HG02938 (cell line): ENCODE measurements around the gene SSX4B.
"Not testable (repeated sequence)": the region's sequence is repeated elsewhere in the genome, so short reads cannot be mapped to it uniquely, and the experiment has no call there.

ENCODE experiments used
- ATAC-seq: cut with Tn5 transposase; IDR thresholded peaks from one replicate; pipeline ENCODE4 v1.9.1; 2021; ENCODE audit warnings: mild to moderate bottlenecking, moderate library complexity; ENCODE audit not compliant: unreplicated experiment

The SSX4B gene, protein sequence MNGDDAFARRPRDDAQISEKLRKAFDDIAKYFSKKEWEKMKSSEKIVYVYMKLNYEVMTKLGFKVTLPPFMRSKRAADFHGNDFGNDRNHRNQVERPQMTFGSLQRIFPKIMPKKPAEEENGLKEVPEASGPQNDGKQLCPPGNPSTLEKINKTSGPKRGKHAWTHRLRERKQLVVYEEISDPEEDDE

DNA sequence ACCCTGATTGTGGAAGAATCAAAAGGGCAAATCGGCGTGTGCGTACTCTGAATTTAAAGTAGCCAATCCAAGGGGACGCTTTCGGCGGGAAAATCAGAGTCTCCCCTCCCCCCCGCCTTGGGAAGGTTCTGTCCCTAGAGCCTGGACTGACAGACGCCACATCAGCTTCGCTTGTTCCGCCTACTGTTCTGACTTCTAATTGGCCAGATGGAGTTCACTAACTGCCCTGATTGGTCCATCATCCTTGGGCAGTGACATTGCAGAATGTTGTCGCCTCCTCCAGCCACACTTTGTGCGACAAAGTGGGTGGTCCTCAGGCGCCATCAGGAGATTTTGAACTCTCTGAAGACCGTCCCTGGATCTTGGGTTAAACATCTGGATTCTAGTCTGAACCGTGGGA lies at the start of gene SSX4B:
Gene SSX4B, minus strand, starts transcription at position 101 of the 400 bp plus-strand sequence. CDS start 588 bp downstream, outside the sequence.
- ATAC-seq: not testable (repeated sequence)

DNA sequence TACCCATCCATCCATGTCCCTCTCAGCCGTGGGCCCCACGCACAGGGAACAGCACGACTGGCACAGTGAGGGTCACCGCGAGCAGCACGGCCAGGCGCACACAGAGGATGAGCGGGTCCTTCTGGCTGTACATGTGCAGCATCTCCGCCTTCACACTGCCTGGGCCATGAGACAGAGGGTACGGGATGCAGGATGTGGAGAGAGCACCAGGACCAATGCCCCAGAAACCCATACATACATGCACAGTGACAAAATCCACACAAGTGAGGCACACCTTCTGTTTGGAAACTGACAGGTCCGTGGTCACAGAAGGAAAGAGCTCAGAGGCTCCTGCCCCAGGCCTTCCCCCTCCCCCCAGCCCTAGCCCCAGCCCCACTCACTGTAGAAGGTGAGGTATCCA lies 48.8 kb upstream of the SSX4B start:
- no peak for ATAC-seq

DNA sequence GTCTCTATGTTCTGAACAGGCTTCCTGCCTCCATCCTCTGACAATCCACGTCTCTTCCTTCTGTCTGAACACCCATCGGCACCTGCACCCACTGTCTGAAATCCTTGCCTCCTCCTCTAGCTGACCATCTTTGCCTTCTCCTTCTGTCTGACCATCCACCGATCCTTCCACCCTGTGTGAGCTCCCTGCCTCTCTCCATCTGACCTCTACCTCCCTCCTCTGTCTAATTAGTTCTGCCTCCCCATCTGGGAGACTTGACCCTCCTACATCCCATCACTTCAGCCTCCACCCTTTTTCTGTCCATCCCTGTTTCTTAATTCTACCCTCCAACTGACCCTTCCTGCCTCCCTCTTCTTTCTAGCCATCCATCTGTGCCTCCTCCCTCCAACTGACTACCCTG lies 48.3 kb upstream of the SSX4B start:
- ATAC-seq: no peak

DNA sequence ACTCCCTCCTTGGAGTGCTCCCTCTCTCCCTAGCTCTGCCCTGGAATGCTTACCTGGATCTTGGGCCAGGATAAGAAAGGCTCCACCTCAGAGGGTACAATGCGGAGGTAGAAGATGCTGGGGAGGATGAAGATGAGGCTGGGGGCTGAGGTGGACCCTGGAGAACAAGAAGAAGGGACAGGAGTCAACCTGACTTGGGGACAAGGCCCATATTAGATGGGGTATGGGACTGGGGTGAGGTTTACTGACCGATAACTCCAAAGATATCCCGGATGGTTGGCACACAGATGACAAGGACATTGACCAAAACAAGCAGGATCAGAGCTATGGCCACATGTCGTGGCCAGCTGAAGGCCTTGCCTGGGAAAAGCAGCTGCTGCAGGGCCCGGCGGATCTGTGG lies 47.7 kb upstream of the SSX4B start:
- ATAC-seq: no peak

DNA sequence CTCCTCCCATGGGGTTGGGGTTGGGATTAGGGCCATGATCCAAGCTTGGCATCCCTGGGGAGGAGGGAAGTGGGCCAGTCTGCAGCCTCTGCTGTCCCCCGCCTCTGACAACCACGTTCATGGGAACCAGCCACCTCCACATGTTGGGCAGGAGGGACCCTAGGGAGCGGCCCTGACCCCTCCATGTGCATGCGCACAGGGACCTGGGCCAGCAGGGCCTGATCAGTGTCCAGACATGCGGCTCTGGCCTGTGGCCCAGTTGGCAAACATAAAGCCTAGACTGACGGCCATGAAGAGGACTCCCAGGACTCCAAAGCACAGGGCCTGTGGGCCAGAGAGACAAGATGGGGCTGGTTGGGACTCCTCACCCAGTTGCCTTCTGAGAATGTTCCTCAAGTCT lies 47.0 kb upstream of the SSX4B start:
- ATAC-seq: no peak

DNA sequence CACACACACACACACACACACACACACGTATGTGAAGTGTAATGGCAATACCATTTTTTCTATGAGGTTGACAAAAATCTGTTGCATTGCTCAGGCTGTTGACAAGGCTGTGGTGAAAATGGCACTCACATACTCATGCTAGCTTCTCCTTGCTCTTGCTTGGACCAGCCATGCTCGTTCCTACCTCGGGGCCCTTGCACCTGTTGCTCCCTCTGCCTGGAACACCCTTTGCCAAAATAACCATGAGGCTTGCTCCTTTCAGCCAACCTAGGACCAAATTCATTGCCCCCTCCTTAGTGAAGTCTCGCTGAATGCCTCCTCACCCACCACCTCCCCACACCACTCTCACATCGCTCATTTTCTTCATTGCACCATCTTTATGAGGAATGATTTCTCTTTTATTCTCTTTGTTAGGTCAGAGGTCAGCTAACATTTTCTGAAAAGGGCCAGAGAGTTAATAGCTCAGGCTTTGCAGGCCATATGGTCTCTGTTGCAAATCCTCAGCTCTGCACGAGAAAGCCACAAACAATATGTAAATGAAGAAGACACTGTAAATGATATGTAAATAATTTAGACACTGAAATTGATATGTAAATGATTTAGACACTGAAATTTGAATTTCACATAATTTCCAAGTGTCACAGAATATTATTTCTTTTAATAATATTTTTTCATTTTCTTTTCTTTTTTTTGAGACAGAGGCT lies 45.0 kb upstream of the SSX4B start:
- no peak for ATAC-seq

DNA sequence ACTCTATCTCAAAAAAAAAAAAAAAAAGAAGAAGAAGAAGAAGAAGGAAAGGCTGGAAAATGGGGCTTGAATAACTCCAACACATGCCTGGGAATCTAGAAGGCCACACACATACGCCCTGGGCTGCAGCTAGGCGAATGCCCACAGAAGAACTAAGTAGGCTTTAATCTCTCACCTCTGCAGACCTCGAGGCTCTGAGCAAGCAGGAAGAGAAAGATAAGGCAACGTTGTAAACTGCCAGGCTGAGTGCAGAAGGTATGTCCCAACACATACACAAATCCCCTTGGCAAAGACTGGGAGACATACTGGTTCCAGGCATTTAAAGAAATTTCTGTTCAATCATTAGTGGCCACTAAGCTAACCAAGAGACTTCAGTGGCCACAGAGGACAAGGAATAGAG lies 39.9 kb upstream of the SSX4B start:
- no peak for ATAC-seq

DNA sequence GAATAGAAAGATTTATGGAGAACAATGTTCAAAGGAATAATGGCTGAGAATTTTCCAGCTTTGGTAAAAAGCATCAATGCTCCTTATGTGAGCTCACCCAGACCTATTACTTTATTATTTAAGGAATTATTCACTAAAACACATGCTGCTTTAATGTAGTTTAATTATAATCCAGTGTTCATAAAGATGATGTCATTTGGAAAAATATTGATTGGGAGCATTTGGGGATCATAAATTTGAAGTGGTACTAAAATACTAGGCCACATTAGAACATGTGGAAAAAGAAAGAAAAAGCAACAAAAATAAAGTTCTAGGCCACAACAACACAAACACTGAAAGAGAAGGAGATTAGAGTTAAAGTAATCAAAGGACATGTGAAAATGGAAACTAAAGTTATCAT lies 38.3 kb upstream of the SSX4B start:
- no peak for ATAC-seq

DNA sequence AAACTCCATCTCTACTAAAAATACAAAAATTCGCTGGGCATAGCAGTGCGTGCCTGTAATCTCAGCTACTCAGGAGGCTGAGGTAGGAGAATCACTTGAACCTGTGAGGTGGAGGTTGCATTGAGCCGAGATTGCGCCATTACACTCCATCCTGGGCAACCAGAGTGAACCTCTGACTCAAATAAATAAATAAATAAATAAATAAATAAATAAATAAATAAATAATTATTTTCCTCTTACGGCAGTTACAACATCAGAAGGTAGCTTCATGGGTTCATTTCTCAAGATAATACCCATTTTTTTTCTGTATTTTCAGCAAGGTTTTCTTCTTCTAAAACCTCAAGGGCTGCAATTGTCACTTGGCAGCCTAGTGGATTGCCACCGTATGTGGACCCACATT lies 35.4 kb upstream of the SSX4B start:
- ATAC-seq: not testable (repeated sequence)

DNA sequence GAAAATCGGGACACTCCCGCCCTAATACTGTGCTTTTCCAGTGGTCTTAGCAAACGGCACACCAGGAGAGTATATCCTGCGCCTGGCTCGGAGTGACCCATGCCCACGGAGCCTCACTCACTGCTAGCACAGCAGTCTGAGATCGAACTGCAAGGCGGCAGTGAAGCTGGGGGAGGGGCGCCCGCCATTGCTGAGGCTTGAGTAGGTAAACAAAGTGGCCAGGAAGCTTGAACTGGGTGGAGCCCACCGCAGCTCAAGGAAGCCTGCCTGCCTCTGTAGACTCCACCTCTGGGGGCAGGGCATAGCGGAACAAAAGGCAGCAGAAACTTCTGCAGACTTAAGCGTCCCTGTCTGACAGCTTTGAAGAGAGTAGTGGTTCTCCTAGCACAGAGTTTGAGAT lies 22.0 kb upstream of the SSX4B start:
- not testable (repeated sequence) for ATAC-seq

DNA sequence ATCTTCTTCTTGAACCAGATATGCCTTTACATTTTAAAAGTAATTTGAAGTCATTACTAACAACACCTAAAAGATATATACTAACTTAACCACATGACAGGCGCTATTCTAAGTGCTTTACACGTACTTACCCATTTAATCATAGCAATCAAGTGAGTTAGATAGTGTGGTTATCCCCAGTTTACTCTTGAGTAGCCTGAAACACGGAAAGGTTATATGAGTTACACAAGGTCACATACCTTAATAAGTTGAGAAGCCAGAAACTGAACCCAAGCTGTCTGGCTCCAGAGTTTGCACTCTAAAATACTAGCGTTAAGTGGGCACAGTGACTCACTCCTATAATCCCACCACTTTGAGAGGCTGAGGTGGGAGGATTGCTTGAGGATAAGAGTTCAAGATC lies 18.4 kb upstream of the SSX4B start:
- not testable (repeated sequence) for ATAC-seq

DNA sequence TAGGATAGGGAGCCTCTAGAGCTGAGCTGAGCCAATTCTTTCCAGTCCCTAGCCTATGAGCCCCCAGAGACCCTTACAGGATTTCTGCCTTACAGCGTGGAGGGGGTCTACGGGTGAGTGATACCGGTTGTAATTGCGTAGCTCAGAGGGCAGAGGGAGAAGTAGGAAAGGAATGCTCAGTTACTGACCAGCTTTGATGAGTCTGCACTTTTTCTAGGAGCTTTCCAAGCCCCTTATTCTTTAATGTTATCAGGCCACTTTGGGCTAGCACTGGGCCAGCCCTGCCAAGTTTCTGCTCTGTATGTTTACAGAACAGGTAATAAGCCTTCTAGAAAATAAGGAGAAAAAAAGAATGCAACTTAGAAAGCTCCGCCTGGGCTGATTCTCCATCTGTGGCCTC lies 17.8 kb upstream of the SSX4B start:
- ATAC-seq: not testable (repeated sequence)

DNA sequence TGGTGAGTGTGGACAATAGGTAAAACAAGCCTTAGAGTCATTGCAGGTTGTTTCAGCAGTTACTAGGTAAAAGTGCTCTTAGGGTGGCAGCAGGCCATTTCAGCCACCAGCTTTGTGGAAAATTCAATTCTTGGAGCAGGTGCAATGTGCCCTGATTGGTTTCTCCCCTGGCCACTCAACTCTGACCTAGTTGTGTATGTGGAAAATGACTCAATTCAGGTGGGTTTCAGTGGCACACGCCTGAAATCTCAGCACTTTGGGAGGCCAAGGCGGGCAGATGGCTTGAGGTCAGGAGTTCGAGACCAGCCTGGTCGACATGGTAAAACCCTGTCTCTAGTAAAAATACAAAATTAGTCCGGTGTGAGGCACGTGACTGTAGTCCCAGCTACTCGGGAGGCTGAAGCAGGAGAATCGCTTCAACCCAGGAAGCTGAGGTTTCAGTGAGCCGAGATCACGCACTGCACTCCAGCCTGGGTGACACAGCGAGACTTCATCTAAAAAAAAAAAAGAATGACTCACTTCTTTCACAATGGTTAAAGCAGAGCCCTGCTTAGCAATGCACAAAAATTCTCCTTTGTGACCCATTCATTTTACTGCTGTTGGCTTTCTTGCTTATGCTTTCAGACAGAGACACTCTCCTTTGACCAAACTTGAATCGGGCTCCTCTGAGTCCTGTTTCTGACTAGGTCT lies 15.4 kb upstream of the SSX4B start:
- not testable (repeated sequence) for ATAC-seq

DNA sequence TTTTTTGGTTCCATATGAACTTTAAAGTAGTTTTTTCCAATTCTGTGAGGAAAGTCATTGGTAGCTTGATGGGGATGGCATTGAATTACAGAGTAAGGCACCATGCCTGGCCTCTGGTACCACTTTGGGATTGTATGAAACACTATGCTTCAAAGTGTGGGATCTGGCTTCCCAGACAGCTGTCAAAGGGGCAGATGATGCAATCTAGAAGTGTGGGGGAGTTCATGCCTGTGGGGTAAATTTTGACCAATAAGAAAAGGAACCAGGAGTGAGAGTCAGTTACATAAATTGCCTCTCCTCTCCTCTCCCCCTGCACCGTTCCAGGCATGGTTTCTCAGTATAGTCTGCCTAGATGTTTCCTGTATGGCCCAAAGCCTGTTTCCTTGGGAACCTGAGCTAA lies 13.9 kb downstream of the SSX4B start:
- ATAC-seq: not testable (repeated sequence)

DNA sequence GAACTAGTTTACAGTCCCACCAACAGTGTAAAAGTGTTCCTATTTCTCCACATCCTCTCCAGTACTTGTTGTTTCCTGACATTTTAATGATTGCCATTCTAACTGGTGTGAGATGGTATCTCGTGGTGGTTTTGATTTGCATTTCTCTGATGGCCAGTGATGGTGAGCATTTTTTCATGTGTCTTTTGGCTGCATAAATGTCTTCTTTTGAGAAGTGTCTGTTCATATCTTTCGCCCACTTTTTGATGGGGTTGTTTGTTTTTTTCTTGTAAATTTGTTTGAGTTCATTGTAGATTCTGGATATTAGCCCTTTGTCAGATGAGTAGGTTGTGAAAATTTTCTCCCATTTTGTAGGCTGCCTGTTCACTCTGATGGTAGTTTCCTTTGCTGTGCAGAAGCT lies 14.8 kb downstream of the SSX4B start:
- not testable (repeated sequence) for ATAC-seq

DNA sequence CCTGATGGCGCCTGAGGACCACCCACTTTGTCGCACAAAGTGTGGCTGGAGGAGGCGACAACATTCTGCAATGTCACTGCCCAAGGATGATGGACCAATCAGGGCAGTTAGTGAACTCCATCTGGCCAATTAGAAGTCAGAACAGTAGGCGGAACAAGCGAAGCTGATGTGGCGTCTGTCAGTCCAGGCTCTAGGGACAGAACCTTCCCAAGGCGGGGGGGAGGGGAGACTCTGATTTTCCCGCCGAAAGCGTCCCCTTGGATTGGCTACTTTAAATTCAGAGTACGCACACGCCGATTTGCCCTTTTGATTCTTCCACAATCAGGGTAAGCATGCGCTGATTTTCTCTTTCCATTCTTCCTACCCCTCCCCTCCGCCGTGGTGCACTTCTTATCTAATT lies 28.5 kb downstream of the SSX4B start, which contains the start of gene SSX4:
Gene SSX4, plus strand, starts transcription at position 301 of the 400 bp plus-strand sequence. CDS start 515 bp downstream, outside the sequence.
- not testable (repeated sequence) for ATAC-seq

DNA sequence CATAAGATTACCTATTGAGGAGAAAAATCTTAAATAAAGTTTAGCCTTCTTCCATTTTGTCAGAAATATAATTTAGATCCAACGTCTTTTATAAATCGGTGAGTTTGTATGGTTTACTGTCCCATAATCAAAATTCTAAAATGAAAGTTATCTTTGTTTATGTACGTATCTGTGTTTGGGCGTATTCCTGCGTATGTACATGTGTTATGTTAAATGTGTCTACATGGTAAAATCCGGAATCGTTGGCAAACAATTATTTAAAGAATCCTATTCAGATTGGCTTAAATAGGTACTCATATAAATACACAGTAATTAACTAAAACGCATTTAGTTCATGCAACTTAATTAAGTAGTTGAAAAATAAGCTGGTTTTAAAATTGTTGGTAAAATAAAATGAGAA lies 41.4 kb downstream of the SSX4B start:
- ATAC-seq: not testable (repeated sequence)

DNA sequence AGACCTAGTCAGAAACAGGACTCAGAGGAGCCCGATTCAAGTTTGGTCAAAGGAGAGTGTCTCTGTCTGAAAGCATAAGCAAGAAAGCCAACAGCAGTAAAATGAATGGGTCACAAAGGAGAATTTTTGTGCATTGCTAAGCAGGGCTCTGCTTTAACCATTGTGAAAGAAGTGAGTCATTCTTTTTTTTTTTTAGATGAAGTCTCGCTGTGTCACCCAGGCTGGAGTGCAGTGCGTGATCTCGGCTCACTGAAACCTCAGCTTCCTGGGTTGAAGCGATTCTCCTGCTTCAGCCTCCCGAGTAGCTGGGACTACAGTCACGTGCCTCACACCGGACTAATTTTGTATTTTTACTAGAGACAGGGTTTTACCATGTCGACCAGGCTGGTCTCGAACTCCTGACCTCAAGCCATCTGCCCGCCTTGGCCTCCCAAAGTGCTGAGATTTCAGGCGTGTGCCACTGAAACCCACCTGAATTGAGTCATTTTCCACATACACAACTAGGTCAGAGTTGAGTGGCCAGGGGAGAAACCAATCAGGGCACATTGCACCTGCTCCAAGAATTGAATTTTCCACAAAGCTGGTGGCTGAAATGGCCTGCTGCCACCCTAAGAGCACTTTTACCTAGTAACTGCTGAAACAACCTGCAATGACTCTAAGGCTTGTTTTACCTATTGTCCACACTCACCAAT lies 43.9 kb downstream of the SSX4B start:
- ATAC-seq: not testable (repeated sequence)

DNA sequence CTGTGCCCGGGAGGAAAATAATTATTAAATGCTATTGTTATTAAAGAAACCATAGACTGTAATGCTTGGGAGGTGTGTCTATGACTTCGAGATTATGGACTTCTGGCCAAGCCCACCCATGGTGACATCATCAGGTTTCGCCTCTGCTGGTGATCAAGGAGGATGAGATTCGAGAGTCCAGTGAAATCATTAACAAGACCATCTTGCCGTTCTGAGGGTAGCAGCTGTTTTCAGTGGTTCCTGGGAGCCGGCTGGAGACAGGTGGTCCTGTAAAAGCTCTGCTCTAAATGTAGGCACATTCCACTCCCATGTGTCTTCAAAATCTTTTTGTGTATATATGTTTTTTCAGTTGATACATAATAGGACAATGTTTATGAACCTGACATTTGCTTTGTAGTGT lies 52.5 kb downstream of the SSX4B start:
- not testable (repeated sequence) for ATAC-seq

DNA sequence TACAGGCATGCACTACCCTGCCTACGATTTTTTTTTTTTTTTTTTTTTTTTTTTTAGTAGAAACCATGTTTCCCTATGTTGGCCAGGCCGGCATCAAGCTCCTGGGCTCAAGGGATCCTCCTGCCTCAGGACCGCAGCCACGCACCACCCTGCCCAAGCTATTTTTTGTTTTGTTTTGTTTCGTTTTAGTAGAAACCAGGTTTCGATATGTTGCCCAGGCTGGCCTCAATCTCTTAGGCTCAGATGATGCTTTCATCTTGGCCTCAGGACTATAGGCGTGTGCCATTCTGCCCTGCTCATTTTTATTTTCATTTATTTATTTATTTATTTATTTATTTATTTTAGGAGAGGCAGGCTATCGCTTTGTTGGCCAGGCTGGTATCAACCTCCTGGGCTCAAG lies 54.1 kb downstream of the SSX4B start:
- ATAC-seq: no peak
